ENCODE data around the gene RIOK3.
"Not testable (repeated sequence)": the region's sequence is repeated elsewhere in the genome, so short reads cannot be mapped to it uniquely, and the experiment has no call there.

The RIOK3 gene

GRCh38 chr18:23452728-23453679, at the start of gene RIOK3:
Gene RIOK3 (plus strand): TSS chr18:23453287. CDS start chr18:23453440, 153 bp downstream.
- DNase-seq (ENCODE audit: low read depth in 2 of 2, low spot score in 1 of 2) = peak; percentile 63 to 82

GRCh38 chr18:23403310-23403709, 49.8 kb upstream of the RIOK3 start:
- no peak for DNase-seq (ENCODE audit: low read depth in 2 of 2, low spot score in 1 of 2)

GRCh38 chr18:23405636-23406035, 47.5 kb upstream of the RIOK3 start:
- DNase-seq (ENCODE audit: low read depth in 2 of 2, low spot score in 1 of 2) = no peak

- DNase-seq (ENCODE audit: low read depth in 2 of 2, low spot score in 1 of 2) = no peak
Observed at GRCh38 chr18:23406271-23406787, 46.8 kb upstream of the RIOK3 start.

- DNase-seq (ENCODE audit: low read depth in 2 of 2, low spot score in 1 of 2) = no peak
Observed at GRCh38 chr18:23412351-23412964, 40.6 kb upstream of the RIOK3 start.

- no peak for DNase-seq (ENCODE audit: low read depth in 2 of 2, low spot score in 1 of 2)
Observed at GRCh38 chr18:23415515-23415914, 37.6 kb upstream of the RIOK3 start.

- DNase-seq (ENCODE audit: low read depth in 2 of 2, low spot score in 1 of 2) = no peak
Observed at GRCh38 chr18:23416298-23416697, 36.8 kb upstream of the RIOK3 start.

GRCh38 chr18:23421277-23421676, 31.8 kb upstream of the RIOK3 start:
- no peak for DNase-seq (ENCODE audit: low read depth in 2 of 2, low spot score in 1 of 2)

GRCh38 chr18:23422751-23423418, 30.2 kb upstream of the RIOK3 start:
- no peak for DNase-seq (ENCODE audit: low read depth in 2 of 2, low spot score in 1 of 2)

- DNase-seq (ENCODE audit: low read depth in 2 of 2, low spot score in 1 of 2) = no peak
Observed at GRCh38 chr18:23424616-23425015, 28.5 kb upstream of the RIOK3 start.

GRCh38 chr18:23428821-23429220, 24.3 kb upstream of the RIOK3 start:
- DNase-seq (ENCODE audit: low read depth in 2 of 2, low spot score in 1 of 2) = no peak

- not testable (repeated sequence) for DNase-seq (ENCODE audit: low read depth in 2 of 2, low spot score in 1 of 2)
Observed at GRCh38 chr18:23429538-23429937, 23.5 kb upstream of the RIOK3 start.

GRCh38 chr18:23433360-23433759, 19.7 kb upstream of the RIOK3 start:
- no peak for DNase-seq (ENCODE audit: low read depth in 2 of 2, low spot score in 1 of 2)

GRCh38 chr18:23437357-23438045, 15.6 kb upstream of the RIOK3 start:
- peak; percentile 62 to 67 for DNase-seq (ENCODE audit: low read depth in 2 of 2, low spot score in 1 of 2)

- DNase-seq (ENCODE audit: low read depth in 2 of 2, low spot score in 1 of 2) = no peak
Observed at GRCh38 chr18:23438046-23438377, 15.1 kb upstream of the RIOK3 start.

GRCh38 chr18:23438608-23439366, 14.3 kb upstream of the RIOK3 start:
- no peak for DNase-seq (ENCODE audit: low read depth in 2 of 2, low spot score in 1 of 2)

- no peak for DNase-seq (ENCODE audit: low read depth in 2 of 2, low spot score in 1 of 2)
Observed at GRCh38 chr18:23440131-23440530, 13.0 kb upstream of the RIOK3 start.

- DNase-seq (ENCODE audit: low read depth in 2 of 2, low spot score in 1 of 2) = no peak
Observed at GRCh38 chr18:23442958-23443357, 10.1 kb upstream of the RIOK3 start.

GRCh38 chr18:23448291-23448690, 4.8 kb upstream of the RIOK3 start:
- no peak for DNase-seq (ENCODE audit: low read depth in 2 of 2, low spot score in 1 of 2)

- no peak for DNase-seq (ENCODE audit: low read depth in 2 of 2, low spot score in 1 of 2)
Observed at GRCh38 chr18:23450022-23450421, 3.1 kb upstream of the RIOK3 start.

All from stimulated activated CD8-positive, alpha-beta memory T cell treated with anti-CD3 and anti-CD28 coated beads, Interleukin-4, amount 100 ng/mL, for 4 hours (primary cell).